PC-3 (cell line): Measurements from ENCODE around the gene IL1RAPL2.

Source experiments
- EZH2 ChIP-seq: fragments of 300-600 bp; sonication (generic); IDR thresholded peaks from one replicate; pipeline ENCODE4 v1.6.1; 2017; ENCODE audit warnings: antibody characterized with exemption, mild to moderate bottlenecking, low read length; ENCODE audit not compliant: unreplicated experiment
- EZH2phosphoT487 ChIP-seq: fragments of 300-600 bp; sonication (generic); IDR thresholded peaks from 2 replicates; pipeline ENCODE4 v1.6.1; 2018; ENCODE audit warnings: mild to moderate bottlenecking, antibody characterized with exemption, low read length, borderline replicate concordance
- TF ChIP-seq, protein P1 (sequence below): fragments of 300-600 bp; sonication (generic); conservative IDR thresholded peaks from 2 replicates; pipeline ENCODE4 v1.5.1; 2017; ENCODE audit warnings: antibody characterized with exemption, low read depth, mild to moderate bottlenecking, low read length

DNA sequence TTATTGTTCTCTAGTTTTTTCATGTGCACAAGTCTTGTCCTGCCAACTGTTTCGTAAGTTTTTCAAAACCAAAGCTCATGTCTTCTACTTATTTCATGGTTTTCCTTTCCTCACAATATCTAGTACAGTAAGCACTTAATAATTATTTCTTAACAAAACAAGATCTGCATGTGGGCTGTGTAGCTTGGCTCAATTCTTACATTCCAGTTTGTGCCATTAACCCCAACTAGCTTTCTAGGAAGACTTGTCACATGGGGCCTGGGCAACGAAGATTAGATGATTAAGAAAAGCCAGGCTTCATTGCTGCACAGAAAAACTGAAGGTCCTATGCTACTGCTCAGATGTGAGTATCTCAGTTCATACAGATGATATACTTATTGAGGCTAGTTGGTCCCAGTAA, 809.8 kb downstream of the IL1RAPL2 start:
- TF ChIP-seq, protein P1, sequence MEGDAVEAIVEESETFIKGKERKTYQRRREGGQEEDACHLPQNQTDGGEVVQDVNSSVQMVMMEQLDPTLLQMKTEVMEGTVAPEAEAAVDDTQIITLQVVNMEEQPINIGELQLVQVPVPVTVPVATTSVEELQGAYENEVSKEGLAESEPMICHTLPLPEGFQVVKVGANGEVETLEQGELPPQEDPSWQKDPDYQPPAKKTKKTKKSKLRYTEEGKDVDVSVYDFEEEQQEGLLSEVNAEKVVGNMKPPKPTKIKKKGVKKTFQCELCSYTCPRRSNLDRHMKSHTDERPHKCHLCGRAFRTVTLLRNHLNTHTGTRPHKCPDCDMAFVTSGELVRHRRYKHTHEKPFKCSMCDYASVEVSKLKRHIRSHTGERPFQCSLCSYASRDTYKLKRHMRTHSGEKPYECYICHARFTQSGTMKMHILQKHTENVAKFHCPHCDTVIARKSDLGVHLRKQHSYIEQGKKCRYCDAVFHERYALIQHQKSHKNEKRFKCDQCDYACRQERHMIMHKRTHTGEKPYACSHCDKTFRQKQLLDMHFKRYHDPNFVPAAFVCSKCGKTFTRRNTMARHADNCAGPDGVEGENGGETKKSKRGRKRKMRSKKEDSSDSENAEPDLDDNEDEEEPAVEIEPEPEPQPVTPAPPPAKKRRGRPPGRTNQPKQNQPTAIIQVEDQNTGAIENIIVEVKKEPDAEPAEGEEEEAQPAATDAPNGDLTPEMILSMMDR: no peak
- TF ChIP-seq EZH2 (no peak), EZH2phosphoT487 (no peak)
